HG02763 (cell line): ENCODE data around the gene SCD5.

Experiments
- ATAC-seq: cut with Tn5 transposase; IDR thresholded peaks from one replicate; pipeline ENCODE4 v1.9.1; 2021; ENCODE audit warnings: mild to moderate bottlenecking, moderate library complexity; ENCODE audit not compliant: unreplicated experiment

Gene SCD5

DNA sequence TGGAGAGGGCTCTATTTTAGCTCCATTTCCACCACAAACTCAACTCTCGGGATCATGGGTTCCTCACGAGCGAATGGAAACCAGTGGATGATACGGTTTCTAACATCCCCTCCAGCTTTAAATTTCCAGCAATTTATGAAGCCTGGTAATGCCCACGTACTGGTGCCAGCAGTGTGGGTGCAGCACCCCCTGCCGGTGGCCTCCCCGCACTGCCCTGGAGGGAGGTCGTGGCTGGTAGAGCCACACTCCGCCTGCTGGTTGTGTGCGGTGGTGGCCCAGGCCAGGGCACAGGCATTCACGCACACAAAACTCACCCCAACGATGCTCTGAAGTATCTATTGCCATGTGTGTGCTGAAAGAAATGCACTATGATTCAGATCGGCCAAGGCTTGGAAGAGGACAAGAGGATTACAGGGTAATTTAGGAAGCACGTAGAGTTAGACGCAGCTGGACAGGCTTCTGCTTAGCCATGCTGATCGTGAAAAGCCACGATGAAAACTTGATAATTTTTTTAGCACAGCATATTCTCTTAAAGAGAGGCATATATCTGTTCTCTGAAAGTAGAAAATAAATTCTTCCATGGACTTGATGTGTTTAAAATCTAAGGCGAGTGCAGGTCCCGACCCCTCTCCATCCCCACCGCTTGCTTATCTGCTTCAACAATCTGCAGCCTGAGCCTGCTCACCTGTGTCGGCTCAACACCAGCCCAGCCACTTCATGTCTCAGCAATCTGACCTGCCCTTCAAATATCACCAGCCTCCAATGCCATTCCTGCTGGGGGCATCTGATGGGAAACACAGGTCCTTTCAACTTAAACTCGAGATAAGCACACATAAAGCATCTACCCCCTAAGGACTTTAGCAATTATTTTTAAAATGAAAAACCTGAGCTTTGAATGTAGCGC, 59.1 kb downstream of the SCD5 start:
- peak; percentile 99 for ATAC-seq

GRCh38 chr4:82737354-82737753, 61.2 kb downstream of the SCD5 start:
- ATAC-seq: no peak

DNA sequence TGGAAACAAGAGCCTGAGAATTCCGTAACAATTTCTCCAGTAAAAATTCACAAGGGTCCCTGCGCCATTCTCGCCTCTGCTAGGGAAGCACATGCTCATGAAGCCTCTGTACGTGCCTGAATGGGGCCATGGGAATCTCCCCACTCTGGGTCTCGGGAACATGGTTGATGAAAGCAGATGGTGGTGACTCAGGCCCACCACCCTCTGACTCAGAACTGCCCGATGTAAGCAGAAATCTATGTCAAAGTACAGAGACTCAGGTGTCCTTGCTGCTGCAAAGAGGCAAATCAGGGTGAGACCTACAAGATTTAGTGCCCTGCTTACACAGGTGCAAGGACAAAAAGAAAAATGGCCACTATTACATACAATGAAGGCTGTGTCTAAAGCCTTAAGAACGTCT, 65.0 kb downstream of the SCD5 start:
- ATAC-seq: no peak

DNA sequence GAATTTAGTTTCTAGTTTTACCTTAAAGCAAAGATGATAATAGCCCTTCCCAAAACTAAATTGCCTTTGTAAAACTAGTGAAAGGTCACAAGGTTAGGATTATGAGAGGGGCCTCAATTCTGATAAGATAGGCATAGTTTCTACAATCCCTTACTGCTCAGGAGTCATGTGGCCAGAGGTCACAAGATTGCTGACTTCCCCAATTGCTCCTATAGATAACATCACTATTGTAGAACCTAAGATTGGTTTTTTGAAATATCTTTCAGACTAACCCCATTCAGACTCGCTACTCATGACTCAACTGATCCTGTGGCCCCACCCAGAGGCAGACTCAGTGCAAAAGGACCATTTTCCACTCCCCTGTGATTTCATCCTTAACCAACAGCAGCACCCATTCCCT, 70.3 kb downstream of the SCD5 start:
- ATAC-seq: no peak

DNA sequence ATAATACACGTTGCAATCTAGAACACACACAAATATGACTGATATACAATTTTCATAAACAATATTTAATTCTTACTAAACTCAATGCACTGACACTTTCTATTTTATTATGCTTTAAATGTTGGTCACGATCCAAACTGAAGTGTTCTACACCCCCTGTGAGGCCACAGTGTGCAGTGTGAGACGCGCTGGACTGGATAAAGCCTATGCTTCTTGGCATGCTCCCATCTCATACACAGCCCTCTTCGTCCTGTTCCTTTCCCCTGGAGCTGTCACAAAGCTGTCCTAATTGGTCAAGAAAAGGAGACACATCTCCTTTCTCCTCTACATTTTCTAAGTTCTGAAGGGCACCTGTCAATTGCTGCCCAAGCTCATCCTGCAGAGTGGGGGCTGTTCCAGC, 72.0 kb downstream of the SCD5 start:
- ATAC-seq: no peak

DNA sequence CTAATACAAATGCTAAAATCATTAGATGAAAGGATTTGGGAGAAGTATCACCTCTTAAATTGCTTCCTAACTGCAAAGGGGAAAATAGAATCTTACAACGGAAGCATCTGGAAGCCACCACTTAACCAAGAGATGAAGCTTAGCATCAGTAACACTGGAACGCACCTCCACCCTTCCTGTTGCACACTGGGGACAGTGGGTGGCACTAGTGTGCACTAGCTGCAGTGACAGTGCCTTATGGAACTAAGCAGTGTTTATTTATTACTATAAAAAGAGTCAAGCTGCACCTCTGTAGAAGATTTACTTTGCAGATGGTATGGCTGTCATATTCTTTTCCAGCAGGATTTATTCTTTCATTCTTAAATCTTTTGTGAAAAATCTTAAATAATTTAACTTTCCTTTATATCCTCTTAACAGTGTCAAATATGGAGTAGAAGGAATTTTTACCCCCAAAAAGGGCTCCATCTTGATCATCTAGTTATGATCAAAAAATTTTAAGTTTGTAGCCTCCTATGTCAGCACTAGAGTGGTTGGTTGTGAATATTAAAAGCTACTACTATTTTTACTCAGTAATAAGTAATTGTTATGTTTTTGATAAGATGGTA, 76.7 kb downstream of the SCD5 start:
- no peak for ATAC-seq

GRCh38 chr4:82718162-82718940, 80.2 kb downstream of the SCD5 start:
- no peak for ATAC-seq

DNA sequence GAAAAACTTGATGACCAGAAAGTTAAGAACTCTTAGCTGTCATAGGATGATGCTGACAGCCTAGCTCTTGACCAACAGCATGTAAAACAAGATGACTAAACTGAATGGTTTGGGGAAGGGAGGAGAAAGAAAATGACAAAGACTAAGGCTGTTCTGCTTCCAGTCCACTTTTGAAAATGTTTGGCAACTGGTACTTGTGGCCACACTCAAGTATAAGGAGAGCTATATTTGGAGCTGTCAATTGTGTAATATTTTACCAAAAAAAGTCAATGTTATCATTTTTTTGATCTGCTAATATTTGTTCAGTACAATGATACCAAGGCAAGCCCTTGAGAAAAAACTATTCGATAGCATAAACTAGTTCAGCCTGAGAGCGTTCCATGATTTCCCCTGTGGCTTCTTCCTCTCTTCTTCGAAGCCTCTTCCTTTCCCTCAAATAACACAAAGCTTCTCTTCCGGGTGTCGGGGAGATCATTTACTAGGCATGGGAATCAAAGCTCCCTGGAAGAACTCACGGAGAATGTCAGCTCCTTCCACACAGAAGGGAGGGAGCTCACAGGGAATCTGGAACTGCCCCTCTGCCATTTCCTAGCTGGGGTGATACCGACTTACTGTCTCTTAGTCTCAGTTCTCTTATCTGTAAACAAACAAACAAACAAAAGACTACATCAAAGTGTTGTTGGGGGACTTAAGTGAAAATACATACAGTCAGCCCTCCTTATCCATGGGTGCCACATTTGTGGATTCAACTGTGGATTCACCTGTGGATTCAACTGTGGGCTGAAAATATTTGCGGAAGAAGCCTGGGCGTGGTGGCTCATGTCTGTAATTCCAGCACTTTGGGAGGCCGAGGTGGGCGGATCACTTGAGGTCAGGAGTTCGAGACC, 82.6 kb downstream of the SCD5 start:
- no peak for ATAC-seq

- ATAC-seq: no peak
Observed at GRCh38 chr4:82713856-82714255, 84.7 kb downstream of the SCD5 start.

GRCh38 chr4:82712561-82712960, 86.0 kb downstream of the SCD5 start:
- no peak for ATAC-seq

GRCh38 chr4:82711158-82711785, 87.3 kb downstream of the SCD5 start:
- ATAC-seq: no peak

GRCh38 chr4:82710197-82710929, 88.2 kb downstream of the SCD5 start:
- ATAC-seq: no peak

- ATAC-seq: no peak
Observed at GRCh38 chr4:82708982-82709381, 89.6 kb downstream of the SCD5 start.

GRCh38 chr4:82706349-82707000, 92.1 kb downstream of the SCD5 start:
- no peak for ATAC-seq

DNA sequence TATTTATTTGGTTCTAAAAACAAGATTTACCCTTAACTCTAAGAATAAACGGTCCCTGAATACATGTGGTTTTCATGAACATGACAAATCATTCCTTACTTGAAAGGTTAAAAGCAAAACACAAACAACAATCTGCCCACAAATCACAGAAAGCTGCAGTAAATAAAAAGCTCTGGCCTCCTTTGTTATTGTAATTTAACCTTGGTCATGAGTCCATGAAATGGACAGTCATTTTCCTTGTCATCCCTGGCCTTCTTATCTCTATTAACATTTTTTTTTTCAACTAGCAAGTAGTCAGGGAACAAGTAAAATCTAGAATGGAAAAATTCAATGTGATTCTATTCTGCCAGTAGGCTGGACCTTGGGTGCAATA, 92.7 kb downstream of the SCD5 start:
- ATAC-seq: no peak

- ATAC-seq: no peak
Observed at GRCh38 chr4:82705169-82705927, 93.2 kb downstream of the SCD5 start.

- no peak for ATAC-seq
Observed at GRCh38 chr4:82704156-82704555, 94.4 kb downstream of the SCD5 start.

- no peak for ATAC-seq
Observed at GRCh38 chr4:82698412-82698811, 100.2 kb downstream of the SCD5 start.
